ENCODE measurements around the gene WDR55. TPM values are rescaled to one million over a fixed set of nuclear protein-coding genes. Genes with fewer than 3 reads are reported as not detected.

The WDR55 gene
- total and polyA plus RNA-seq, 2 of the 13 experiments (the other 11 are each of a cell fraction or from before 2014, with no cell fraction given): 17.7 to 18.2 TPM

DNA sequence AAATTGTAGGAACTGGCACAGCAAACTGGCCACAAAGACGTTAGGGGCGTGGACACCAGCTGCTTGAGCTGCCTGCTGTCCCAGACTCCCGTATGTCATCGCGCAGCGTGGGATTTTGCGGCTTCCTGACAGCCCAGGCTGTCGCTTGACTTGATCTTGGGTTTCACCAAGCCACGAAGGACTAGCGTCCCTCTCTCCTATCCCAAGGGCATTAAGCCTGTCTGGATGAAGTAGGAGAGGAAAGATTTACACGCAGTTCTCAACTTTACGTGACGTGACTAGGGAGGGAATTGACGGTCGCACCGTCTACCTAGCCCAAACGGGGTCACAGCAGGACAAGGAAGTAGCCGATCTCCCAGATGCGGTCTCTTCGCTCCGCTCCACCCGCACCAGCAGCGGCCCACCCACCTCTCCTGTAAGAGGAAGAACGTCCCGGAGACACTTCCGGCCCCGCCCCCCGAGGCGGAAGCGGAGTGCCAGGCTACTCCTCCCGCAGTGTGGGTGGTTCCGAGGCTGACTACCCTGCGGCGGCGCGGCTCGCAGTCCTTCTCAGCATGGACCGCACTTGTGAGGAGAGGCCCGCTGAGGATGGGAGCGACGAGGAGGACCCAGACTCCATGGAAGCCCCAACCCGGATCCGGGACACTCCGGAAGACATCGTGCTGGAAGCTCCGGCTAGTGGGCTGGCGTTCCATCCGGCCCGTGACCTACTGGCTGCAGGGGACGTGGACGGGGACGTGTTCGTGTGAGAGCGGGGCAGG, at the start of gene WDR55 (continued):
- TF ChIP-seq ZNF556 (CRISPR knock-in tag; IDR thresholded peaks at IDR 0.05; ENCODE audit: borderline replicate concordance) (0 out of 2 replicates have a peak, but pooled peaks have one; percentile 39), CTCF (CRISPR knock-in tag; IDR thresholded peaks at IDR 0.05) (no peak; the same call in none of the 2 replicates), DNMT3B (CRISPR knock-in tag; conservative IDR thresholded peaks at IDR 0.05) (no peak), SOX6 (IDR thresholded peaks at IDR 0.05) (no peak), SOX6 (CRISPR knock-in tag; IDR thresholded peaks at IDR 0.05) (peak; percentile 60; the same call in 1 of the 2 replicates), RNF2 (conservative IDR thresholded peaks at IDR 0.05; ENCODE audit: low read depth) (no peak), ZNF598 (CRISPR knock-in tag; IDR thresholded peaks at IDR 0.05; ENCODE audit: borderline replicate concordance) (no peak), GFI1 (CRISPR knock-in tag; IDR thresholded peaks at IDR 0.05; ENCODE audit: borderline replicate concordance) (no peak), KLF16 (CRISPR knock-in tag; IDR thresholded peaks at IDR 0.05) (peak in 1 of 2 experiments; percentile 97; a peak in 2 of 4 replicates), SMAD3 (CRISPR knock-in tag; IDR thresholded peaks at IDR 0.05) (peak; percentile 62; the same call in 1 of the 2 replicates), CBX1 (IDR thresholded peaks at IDR 0.05; ENCODE audit: low read depth) (peak; percentile 79), DBP (CRISPR knock-in tag; IDR thresholded peaks at IDR 0.05; ENCODE audit: not compliant biosample characterization) (no peak), MIER3 (CRISPR knock-in tag; IDR thresholded peaks at IDR 0.05; ENCODE audit: borderline replicate concordance) (peak; percentile 49; the same call in 1 of the 2 replicates), RAD21 (CRISPR knock-in tag; IDR thresholded peaks at IDR 0.05) (peak; percentile 55), KMT2B (CRISPR knock-in tag; IDR thresholded peaks at IDR 0.05) (peak; percentile 93), ZBTB42 (CRISPR knock-in tag; IDR thresholded peaks at IDR 0.05) (0 out of 2 replicates have a peak, but pooled peaks have one; percentile 46), ZNF329 (CRISPR knock-in tag; IDR thresholded peaks at IDR 0.05; ENCODE audit: low read depth) (0 out of 2 replicates have a peak, but pooled peaks have one; percentile 37), SOX5 (CRISPR knock-in tag; IDR thresholded peaks at IDR 0.05; ENCODE audit: borderline replicate concordance) (peak; percentile 52), NFATC3 (CRISPR knock-in tag; IDR thresholded peaks at IDR 0.05) (0 out of 2 replicates have a peak, but pooled peaks have one; percentile 59), SMAD1 (CRISPR knock-in tag; IDR thresholded peaks at IDR 0.05; ENCODE audit: borderline replicate concordance, low read depth) (peak; percentile 53; the same call in 1 of the 2 replicates), KDM5A (IDR thresholded peaks at IDR 0.05; ENCODE audit: borderline replicate concordance, low read length) (peak; percentile 83; the same call in 1 of the 2 replicates), MED13 (CRISPR knock-in tag; IDR thresholded peaks at IDR 0.05) (no peak), ETV6 (CRISPR knock-in tag; conservative IDR thresholded peaks at IDR 0.05) (peak; percentile 93), ZFP37 (CRISPR knock-in tag; IDR thresholded peaks at IDR 0.05; ENCODE audit: borderline replicate concordance) (0 out of 2 replicates have a peak, but pooled peaks have one; percentile 65), ELF1 (CRISPR knock-in tag; IDR thresholded peaks at IDR 0.05) (peak; percentile 98), RFXAP (CRISPR knock-in tag; IDR thresholded peaks at IDR 0.05; ENCODE audit: borderline replicate concordance) (no peak), GATA4 (IDR thresholded peaks at IDR 0.05; ENCODE audit: borderline replicate concordance, low read depth) (peak; percentile 74), RBM39 (IDR thresholded peaks at IDR 0.05; ENCODE audit: low read depth, low read length, poor library complexity, severe bottlenecking) (peak; percentile 69), TCF7L2 (IDR thresholded peaks at IDR 0.05; ENCODE audit: low read depth, low read length) (no peak)

Data from HepG2 (cell line).